Coronary artery (tissue), 2 donors: ENCODE results near the gene RBM17.
A peak's percentile ranks its signal among the peaks of the same experiment; 100 is the strongest.
"Not testable (repeated sequence)": the region's sequence is repeated elsewhere in the genome, so short reads cannot be mapped to it uniquely, and the experiment has no call there.

Experiments used
- DNase-seq: peaks from one replicate; pipeline ENCODE4 v3.0.0-alpha.2; 2017; ENCODE audit warnings: low spot score
- H3K27ac ChIP-seq, 2 donors: fragments of 200-600 bp; sonication (generic); one replicate each; pipeline ENCODE4 v1.5.1; 2016 to 2019
- H3K4me3 ChIP-seq: fragments of 200-600 bp; sonication (generic); 2 replicates; pipeline ENCODE4 v1.5.1; 2016; ENCODE audit warnings: mild to moderate bottlenecking, moderate library complexity
- TF ChIP-seq, protein P1 (sequence below): fragments of 200-600 bp; sonication (generic); IDR thresholded peaks from one replicate; pipeline ENCODE4 v1.5.1; 2019; ENCODE audit warnings: antibody characterized with exemption

Gene RBM17

DNA sequence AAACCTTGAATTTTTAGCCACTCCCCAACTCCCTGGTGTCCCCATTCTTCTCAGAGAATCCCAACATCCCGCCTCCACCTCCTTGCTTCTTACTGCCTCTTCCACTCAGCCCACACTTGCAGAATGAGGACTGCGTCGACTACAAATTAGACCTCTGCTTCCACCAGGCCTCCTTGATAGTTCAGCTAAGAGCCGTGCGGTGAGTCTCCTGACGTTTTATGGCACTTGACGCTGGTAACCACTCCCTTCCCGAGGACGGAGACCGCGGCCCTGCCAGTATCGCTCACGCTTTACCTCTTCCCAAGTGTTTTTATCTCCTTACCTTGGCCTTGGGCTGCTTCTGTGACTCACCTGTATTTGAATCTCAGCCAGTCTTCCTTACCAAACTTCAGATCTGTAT lies 31.1 kb downstream of the RBM17 start:
- Histone ChIP-seq H3K4me3 (no peak overlapping the region), H3K27ac (no peak overlapping the region)
- no peak for DNase-seq
- TF ChIP-seq, protein P1, sequence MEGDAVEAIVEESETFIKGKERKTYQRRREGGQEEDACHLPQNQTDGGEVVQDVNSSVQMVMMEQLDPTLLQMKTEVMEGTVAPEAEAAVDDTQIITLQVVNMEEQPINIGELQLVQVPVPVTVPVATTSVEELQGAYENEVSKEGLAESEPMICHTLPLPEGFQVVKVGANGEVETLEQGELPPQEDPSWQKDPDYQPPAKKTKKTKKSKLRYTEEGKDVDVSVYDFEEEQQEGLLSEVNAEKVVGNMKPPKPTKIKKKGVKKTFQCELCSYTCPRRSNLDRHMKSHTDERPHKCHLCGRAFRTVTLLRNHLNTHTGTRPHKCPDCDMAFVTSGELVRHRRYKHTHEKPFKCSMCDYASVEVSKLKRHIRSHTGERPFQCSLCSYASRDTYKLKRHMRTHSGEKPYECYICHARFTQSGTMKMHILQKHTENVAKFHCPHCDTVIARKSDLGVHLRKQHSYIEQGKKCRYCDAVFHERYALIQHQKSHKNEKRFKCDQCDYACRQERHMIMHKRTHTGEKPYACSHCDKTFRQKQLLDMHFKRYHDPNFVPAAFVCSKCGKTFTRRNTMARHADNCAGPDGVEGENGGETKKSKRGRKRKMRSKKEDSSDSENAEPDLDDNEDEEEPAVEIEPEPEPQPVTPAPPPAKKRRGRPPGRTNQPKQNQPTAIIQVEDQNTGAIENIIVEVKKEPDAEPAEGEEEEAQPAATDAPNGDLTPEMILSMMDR, result no peak

DNA sequence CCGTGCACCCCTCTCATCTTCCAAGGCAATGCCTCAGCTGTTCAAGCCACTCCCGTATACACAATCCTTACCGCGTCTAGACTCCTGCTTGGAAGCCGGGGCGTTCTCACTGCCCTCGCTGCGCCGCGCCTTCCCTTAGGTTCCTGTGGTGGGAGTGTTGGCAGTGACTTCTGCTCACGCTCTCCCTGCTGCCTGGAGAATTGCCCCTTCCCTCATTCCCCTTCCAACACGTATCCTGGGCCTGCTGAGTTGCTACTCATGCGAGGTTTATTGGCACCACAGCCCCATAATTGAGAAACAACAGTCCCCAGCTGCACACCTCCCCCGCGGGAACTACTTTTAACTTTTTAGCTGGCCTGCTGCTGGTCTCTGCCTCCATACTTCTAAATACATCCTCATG lies 31.9 kb downstream of the RBM17 start:
- no peak overlapping the region for H3K27ac ChIP-seq
- no peak for DNase-seq
- TF ChIP-seq, protein P1, result no peak
- H3K4me3 ChIP-seq, result no peak overlapping the region

DNA sequence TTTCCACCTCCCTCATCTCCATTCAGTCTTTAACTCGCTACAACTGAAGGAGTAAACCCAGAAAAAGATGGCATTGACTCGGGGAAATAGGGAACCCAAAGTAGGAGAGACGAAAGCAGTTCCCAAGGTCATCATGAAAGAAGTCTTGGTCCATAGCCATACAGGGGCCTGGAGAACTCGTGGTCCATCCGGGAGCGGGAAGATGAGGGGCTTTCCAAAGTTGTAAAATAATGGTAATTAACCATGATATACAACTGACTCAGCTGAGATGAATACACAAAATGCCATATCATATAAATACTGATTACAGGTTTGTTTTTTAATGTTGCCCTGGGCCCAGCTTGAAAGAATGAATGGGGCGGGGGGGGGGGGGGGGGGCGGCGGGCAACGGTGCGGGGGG lies 32.3 kb downstream of the RBM17 start:
- no peak overlapping the region for H3K27ac ChIP-seq
- no peak for DNase-seq
- H3K4me3 ChIP-seq, result no peak overlapping the region
- TF ChIP-seq, protein P1, result no peak

DNA sequence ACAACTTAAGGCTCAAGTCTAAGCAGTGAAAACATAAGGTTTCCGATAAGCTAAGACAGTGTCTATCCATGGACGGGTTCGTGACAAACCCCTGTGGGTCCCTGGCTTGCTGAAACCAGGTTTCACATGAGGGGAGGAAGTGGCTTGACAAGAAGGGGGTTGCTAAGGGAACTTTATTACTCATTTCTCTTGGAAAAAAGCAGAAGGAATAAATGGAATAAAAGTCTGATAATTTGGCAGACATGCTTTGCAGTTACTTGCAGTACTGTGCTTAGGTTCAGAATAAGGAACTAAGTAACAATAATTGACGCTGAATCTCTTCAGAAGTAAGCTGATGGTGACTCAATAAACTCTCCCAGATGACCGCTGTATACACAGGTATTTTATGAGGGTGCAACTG lies 34.7 kb downstream of the RBM17 start:
- no peak for DNase-seq
- peak overlapping the region; percentile 3 to 35 for H3K27ac ChIP-seq
- TF ChIP-seq, protein P1, result no peak
- no peak overlapping the region for H3K4me3 ChIP-seq

DNA sequence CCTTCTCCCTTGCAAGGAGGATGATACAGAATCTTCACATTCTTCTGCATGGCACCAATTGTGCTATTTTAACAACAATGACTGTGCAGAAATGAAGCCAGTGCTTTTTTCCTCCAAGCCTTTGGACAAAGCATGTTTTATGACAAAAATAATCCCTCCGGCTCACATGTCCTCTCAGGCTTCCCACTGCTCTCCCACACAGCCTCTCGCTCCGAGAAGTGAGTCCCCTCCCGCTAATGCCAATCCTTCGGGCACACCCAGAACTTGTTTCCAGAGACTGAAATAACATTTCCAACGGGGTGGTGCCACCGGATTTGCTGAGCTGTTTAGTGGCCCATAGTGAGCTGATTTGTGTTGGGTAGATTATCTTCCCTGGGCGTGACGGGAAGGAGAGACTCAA lies 35.8 kb downstream of the RBM17 start:
- TF ChIP-seq, protein P1, result no peak
- no peak for DNase-seq
- peak overlapping the region; percentile 41 to 64 for H3K27ac ChIP-seq

DNA sequence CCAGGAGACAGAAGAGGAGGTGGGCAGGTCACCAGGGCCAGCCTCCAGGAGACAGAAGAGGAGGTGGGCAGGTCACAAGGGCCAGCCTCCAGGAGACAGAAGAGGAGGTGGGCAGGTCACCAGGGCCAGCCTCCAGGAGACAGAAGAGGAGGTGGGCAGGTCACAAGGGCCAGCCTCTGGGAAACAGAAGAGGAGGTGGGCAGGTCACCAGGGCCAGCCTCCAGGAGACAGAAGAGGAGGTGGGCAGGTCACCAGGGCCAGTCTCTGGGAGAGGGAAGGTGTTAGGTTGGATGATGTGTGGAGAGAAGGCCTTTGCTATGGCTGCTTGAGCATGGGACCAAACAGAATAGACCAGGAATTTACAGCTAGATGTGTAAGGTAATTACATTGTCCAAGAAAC lies 38.6 kb downstream of the RBM17 start:
- not testable (repeated sequence) for H3K27ac ChIP-seq, DNase-seq, H3K4me3 ChIP-seq

More for the DNA sequence above, 35.8 kb downstream of the RBM17 start:
- peak overlapping the region; percentile 37 for H3K4me3 ChIP-seq

DNA sequence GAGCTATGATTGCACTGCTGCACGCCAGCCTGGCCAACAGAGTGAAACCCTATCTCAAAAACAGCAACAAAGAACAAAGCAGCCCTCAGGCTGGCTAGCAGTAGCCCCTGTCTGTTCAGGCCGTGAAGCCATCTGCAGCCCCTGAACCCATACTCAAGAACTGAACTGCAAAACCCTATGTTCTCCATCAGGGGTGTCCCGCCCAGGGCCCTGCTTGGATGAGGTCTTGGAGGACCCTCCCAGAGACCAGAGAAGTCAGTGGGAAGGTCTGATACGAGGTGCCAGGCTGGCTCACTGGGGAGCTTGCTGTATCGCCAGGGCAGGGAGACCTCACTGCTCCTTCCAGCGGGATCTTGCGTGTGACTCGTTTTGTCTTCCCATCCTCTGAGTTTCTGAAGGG lies 39.3 kb downstream of the RBM17 start:
- no peak overlapping the region for H3K27ac ChIP-seq

More for the DNA sequence above, 39.3 kb downstream of the RBM17 start:
- TF ChIP-seq, protein P1, result no peak
- DNase-seq, result peak; percentile 67
- H3K4me3 ChIP-seq, result no peak overlapping the region
